Brain microvascular endothelial cell (primary cell): ENCODE data around the gene BZW1.

Experiments used
- DNase-seq: peaks from one replicate; pipeline ENCODE4 v3.0.0-alpha.2; 2020
- H3K27ac ChIP-seq: fragments of 250-450 bp; sonication (Bioruptor Pico); 2 replicates; pipeline ENCODE4 v1.5.1; 2020; ENCODE audit warnings: mild to moderate bottlenecking, moderate library complexity
- H3K27me3 ChIP-seq: fragments of 250-450 bp; sonication (Bioruptor Pico); replicated peaks from 2 replicates; pipeline ENCODE4 v1.5.1; 2020; ENCODE audit warnings: mild to moderate bottlenecking
- H3K36me3 ChIP-seq: fragments of 250-450 bp; sonication (Bioruptor Pico); replicated peaks from 2 replicates; pipeline ENCODE4 v1.5.1; 2020; ENCODE audit warnings: mild to moderate bottlenecking
- H3K4me3 ChIP-seq: 2 replicates; pipeline ENCODE4 v1.5.1; 2011; ENCODE audit warnings: low read depth, mild to moderate bottlenecking, control low read depth, low read length, moderate library complexity
- CTCF ChIP-seq: IDR thresholded peaks from 2 replicates; pipeline ENCODE4 v1.5.1; 2011; ENCODE audit warnings: low read depth, mild to moderate bottlenecking, moderate library complexity, low read length, control low read depth, inconsistent platforms; ENCODE audit errors: missing control alignments
- in situ Hi-C: cut with HindIII; loops from 2 replicates; pipeline ENCODE4 v1.10.0; 2017; ENCODE audit warnings: low sequenced_read_pairs, low pct_ligation_motif_present

The BZW1 gene

GRCh38 chr2:200845669-200846325 is 34.1 kb downstream of the BZW1 start:
- Histone ChIP-seq H3K36me3 (peaks cover 3% of the 10 kb centered on the region), H3K27me3 (no peaks in the 10 kb centered on the region), H3K4me3 (no peak overlapping the region), H3K27ac (no peak overlapping the region)
- no peak for DNase-seq
- no peak for TF ChIP-seq CTCF
- in situ Hi-C loops, result no loop called here

- Histone ChIP-seq H3K4me3 (no peak overlapping the region), H3K27me3 (no peaks in the 10 kb centered on the region), H3K36me3 (peaks cover 18% of the 10 kb centered on the region), H3K27ac (no peak overlapping the region)
- no peak for DNase-seq
- TF ChIP-seq CTCF, result no peak
- in situ Hi-C loops, result no loop called here
These were observed 35.6 kb downstream of the BZW1 start for GRCh38 chr2:200847269-200847668.

GRCh38 chr2:200847939-200848338 is 36.2 kb downstream of the BZW1 start:
- in situ Hi-C loops, result no loop called here
- no peak overlapping the region for H3K4me3 ChIP-seq
- no peak for TF ChIP-seq CTCF
- no peak overlapping the region for H3K27ac ChIP-seq
- H3K36me3 ChIP-seq, result peaks cover 25% of the 10 kb centered on the region
- H3K27me3 ChIP-seq, result no peaks in the 10 kb centered on the region
- DNase-seq, result no peak

- in situ Hi-C loops, result no loop called here
- peaks cover 52% of the 10 kb centered on the region for H3K36me3 ChIP-seq
- no peak overlapping the region for H3K4me3 ChIP-seq
- H3K27ac ChIP-seq, result no peak overlapping the region
- no peak for TF ChIP-seq CTCF
- DNase-seq, result no peak
- no peaks in the 10 kb centered on the region for H3K27me3 ChIP-seq
These were observed 39.0 kb downstream of the BZW1 start for GRCh38 chr2:200850512-200851256.

GRCh38 chr2:200851398-200852248 is 39.9 kb downstream of the BZW1 start:
- Histone ChIP-seq H3K27me3 (no peaks in the 10 kb centered on the region), H3K36me3 (peaks cover 62% of the 10 kb centered on the region), H3K4me3 (no peak overlapping the region), H3K27ac (no peak overlapping the region)
- TF ChIP-seq CTCF, result no peak
- no peak for DNase-seq
- in situ Hi-C loops, result no loop called here
